Cardiac muscle cell (in vitro differentiated cells and primary cell): ENCODE results near the gene CCDC136. TPM values are rescaled to one million over a fixed set of nuclear protein-coding genes. Genes with fewer than 3 reads are reported as not detected.

Experiments used
- DNase-seq, 2 donors: peaks; one replicate each; pipeline versions ENCODE4 v3.0.0 to v3.0.0-alpha.2; 2010 to 2017; ENCODE audit warnings: low read depth in 1 of 2, low spot score in 1 of 2
- H3K27ac ChIP-seq: fragments of 200-600 bp; sonication (generic); 2 replicates; pipeline ENCODE4 v1.5.1; 2016
- H3K27me3 ChIP-seq: fragments of 200-600 bp; sonication (generic); 2 replicates; pipeline ENCODE4 v1.6.0; 2016; ENCODE audit warnings: control low read depth
- H3K36me3 ChIP-seq: fragments of 200-600 bp; sonication (generic); 2 replicates; pipeline ENCODE4 v1.5.1; 2016; ENCODE audit warnings: control low read depth
- H3K4me1 ChIP-seq: fragments of 200-600 bp; sonication (generic); 2 replicates; pipeline ENCODE4 v1.8.1; 2017; ENCODE audit warnings: low read depth, mild to moderate bottlenecking, mixed run types
- H3K4me3 ChIP-seq: fragments of 200-600 bp; sonication (generic); 2 replicates; pipeline ENCODE4 v1.5.1; 2016; ENCODE audit warnings: mild to moderate bottlenecking
- H3K9me3 ChIP-seq: fragments of 200-600 bp; sonication (generic); 2 replicates; pipeline ENCODE4 v1.5.1; 2017; ENCODE audit warnings: low read depth, mild to moderate bottlenecking, control low read depth
- polyA plus RNA-seq: library from polyadenylated mRNA; unstranded; fragments of >200 nt; fragmentation: Nextera tagmentation; extraction: Ambion mirVana; gene quantifications from 2 replicates; pipeline ENCODE4 v1.2.1, GENCODE V29; 2016
- total RNA-seq: library from RNA; depleted of rRNA; stranded (reverse); fragments of >200 nt; gene quantifications from 2 replicates; pipeline ENCODE4 v1.2.3, GENCODE V29; 2016
- TF ChIP-seq, protein P1 (sequence below): IDR thresholded peaks from 2 replicates; pipeline ENCODE4 v1.5.1; 2012; ENCODE audit warnings: low read depth, mild to moderate bottlenecking, low read length

The CCDC136 gene
- total RNA-seq, result 12.6 and 26.4 TPM in 2 replicates
- polyA plus RNA-seq, result 10.7 and 14.9 TPM in 2 replicates

DNA sequence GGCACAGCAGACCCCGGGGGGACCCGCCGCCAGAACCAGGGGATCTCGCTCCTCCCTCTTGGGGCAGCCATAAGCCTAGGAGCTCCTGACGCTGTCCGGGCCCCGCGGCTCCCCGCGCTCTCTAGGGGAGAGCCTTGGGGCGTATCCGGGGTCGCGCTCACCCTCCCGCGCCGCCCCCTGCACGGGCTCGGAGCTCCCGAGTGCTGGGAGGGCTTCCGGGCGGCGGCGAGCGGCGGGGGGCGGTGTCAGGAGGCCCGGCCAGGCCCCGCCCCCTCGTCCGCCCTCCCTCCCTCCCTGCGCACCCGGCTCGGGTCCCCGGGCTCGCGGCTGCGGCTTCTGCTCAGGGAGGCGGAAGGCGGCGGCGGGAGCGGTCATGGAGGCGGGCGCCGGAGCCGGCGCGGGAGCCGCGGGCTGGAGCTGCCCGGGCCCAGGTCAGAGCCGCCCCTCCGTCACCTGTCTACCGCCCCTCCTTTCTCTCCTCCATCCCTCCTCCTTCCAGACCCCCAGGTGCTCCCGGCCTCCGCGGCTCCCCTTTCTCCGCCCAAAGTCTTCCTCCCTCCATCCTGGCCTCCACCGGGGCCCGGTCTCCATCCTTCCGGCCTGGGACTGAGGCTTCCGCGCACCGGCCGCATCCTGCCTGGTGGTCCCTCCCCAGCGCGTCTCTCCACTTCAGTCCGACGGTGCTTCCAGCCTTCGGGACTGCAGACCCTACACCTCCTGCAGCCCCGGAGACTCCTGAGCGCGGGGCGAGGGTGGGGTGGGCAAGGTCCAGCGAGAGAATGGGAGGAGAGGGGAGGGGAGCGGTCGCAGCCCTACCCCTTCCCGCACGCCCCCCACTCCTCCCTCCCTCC lies at the start of gene CCDC136:
Gene CCDC136, plus strand, starts transcription at position 848 of the 851 bp plus-strand sequence. CDS start 444 bp downstream, outside the sequence.
- no peaks in the 10 kb centered on the region for H3K4me1 ChIP-seq

DNA sequence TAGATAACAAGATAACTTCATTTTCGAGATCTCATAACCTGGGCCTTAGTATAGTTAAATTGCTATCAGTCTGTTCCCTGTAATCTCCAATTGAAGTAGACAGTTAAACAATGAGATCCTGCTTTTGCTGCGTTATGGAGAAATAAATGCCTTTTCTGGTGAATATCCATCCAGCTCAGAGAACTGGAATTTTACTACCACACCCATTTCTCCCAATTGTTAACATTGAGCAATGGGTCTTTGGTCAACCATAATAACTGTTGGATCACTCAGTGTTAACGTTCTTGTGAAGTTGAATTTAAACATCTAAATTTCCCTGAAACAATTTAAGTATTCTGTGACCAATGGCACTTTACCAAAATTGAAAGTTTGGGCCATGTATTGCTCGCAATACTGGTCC lies 49.6 kb upstream of the CCDC136 start:
- Histone ChIP-seq H3K27ac (no peak overlapping the region), H3K4me3 (no peak overlapping the region), H3K4me1 (peaks cover 13% of the 10 kb centered on the region), H3K9me3 (no peaks in the 10 kb centered on the region), H3K36me3 (no peaks in the 10 kb centered on the region), H3K27me3 (no peaks in the 10 kb centered on the region)
- peak in 1 of 2 donors; percentile 67 for DNase-seq
- TF ChIP-seq, protein P1, sequence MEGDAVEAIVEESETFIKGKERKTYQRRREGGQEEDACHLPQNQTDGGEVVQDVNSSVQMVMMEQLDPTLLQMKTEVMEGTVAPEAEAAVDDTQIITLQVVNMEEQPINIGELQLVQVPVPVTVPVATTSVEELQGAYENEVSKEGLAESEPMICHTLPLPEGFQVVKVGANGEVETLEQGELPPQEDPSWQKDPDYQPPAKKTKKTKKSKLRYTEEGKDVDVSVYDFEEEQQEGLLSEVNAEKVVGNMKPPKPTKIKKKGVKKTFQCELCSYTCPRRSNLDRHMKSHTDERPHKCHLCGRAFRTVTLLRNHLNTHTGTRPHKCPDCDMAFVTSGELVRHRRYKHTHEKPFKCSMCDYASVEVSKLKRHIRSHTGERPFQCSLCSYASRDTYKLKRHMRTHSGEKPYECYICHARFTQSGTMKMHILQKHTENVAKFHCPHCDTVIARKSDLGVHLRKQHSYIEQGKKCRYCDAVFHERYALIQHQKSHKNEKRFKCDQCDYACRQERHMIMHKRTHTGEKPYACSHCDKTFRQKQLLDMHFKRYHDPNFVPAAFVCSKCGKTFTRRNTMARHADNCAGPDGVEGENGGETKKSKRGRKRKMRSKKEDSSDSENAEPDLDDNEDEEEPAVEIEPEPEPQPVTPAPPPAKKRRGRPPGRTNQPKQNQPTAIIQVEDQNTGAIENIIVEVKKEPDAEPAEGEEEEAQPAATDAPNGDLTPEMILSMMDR, result no peak

More for the DNA sequence above, at the start of gene CCDC136:
- H3K27ac ChIP-seq, result no peak within 1 kb of the TSS
- no peaks in the 10 kb centered on the region for H3K27me3 ChIP-seq
- DNase-seq, result peak; percentile 65 to 74
- TF ChIP-seq, protein P1, result no peak
- no peaks in the 10 kb centered on the region for H3K36me3 ChIP-seq
- no peaks in the 10 kb centered on the region for H3K9me3 ChIP-seq
- H3K4me3 ChIP-seq, result peak within 1 kb of the TSS; percentile 43

DNA sequence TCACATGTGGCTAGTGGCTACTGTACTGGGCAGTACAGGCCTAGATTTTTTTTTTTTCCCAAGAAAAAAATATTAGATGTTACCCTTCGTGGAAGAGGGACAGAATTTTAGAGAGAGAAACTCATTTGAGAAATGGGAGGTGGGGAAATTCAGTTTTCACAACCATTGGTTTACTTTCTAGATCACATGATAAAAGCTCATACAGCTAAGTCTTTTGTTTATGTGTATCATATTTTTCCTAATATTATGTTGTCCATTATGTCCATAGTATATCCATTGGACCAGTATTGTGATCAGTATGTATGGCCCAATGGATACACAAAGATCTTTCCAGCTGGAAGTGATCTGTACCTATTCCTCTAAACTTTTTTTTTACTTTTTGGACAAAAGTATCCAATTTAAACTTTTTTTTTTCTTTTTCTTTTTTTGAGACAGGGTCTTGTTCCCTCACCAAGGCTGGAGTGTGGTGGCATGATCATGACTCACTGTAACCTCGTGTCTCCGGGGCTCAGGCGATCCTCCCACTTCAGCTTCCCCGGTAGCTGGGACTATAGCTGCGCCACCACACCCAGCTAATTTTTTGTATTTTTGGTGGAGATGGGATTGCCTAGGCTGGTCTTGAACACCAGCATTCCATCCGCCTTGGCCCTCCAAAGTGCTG lies 48.5 kb upstream of the CCDC136 start:
- DNase-seq, result peak in 1 of 2 donors; percentile 22
- Histone ChIP-seq H3K4me3 (no peak overlapping the region), H3K4me1 (peaks cover 20% of the 10 kb centered on the region), H3K9me3 (no peaks in the 10 kb centered on the region), H3K27ac (no peak overlapping the region), H3K27me3 (no peaks in the 10 kb centered on the region), H3K36me3 (peaks cover 6% of the 10 kb centered on the region)
- TF ChIP-seq, protein P1, result no peak

DNA sequence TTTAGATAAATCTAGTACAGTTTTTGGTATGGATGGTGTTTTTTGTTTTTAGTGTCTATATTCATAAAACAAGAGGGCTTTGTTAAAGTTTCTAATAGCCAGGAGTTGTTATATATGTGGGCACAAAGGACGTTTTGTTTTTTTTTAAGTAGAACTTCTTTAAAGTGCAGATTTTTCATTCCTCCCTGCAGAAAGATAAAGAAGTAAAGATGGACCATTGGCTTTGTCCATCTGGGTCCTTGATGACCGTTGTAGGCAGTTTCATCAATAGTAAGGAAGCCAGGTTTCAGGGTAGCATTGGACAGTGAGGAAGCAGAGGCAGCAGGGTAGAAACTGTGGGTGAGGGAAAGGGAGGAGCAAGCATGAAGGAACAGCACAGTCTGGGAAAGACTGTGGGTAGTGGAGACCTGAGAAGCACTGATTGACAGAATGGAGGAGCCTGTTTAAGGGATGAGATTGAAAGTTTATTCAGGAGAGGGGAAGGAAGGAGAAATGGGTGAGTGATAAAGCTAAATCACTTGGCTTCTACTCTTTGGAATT lies 47.3 kb upstream of the CCDC136 start:
- Histone ChIP-seq H3K4me1 (peaks cover 16% of the 10 kb centered on the region), H3K27ac (no peak overlapping the region), H3K9me3 (no peaks in the 10 kb centered on the region), H3K27me3 (no peaks in the 10 kb centered on the region), H3K36me3 (peaks cover 18% of the 10 kb centered on the region), H3K4me3 (no peak overlapping the region)
- no peak for DNase-seq
- TF ChIP-seq, protein P1, result no peak

DNA sequence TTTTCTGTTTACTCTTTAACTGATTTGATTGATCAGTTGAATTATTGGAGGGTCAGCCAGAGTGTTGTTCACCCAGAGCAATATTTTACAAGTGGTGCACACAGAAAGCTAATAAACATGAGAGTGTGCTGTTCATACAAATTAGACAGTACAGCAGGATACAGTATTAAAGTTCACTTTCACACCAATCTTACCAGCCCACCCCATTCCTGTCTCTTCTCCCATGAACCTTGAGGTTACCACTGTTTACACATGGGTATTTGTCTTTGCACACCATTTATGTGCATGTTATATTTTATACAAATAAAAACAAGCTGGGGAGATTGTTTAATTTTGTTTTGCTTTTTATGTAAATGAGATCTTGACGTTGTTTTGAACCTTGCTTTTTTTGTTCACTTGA lies 46.1 kb upstream of the CCDC136 start:
- Histone ChIP-seq H3K36me3 (peaks cover 27% of the 10 kb centered on the region), H3K4me1 (peaks cover 12% of the 10 kb centered on the region), H3K27me3 (no peaks in the 10 kb centered on the region), H3K27ac (no peak overlapping the region), H3K9me3 (no peaks in the 10 kb centered on the region), H3K4me3 (no peak overlapping the region)
- DNase-seq, result no peak
- TF ChIP-seq, protein P1, result no peak
